Dermis blood vessel endothelial cell (primary cell): ENCODE measurements around the gene ASH1L. TPM values are rescaled to one million over a fixed set of nuclear protein-coding genes. Genes with fewer than 3 reads are reported as not detected.
A peak's percentile ranks its signal among the peaks of the same experiment; 100 is the strongest.
"Not testable (repeated sequence)": the region's sequence is repeated elsewhere in the genome, so short reads cannot be mapped to it uniquely, and the experiment has no call there.

Source experiments
- DNase-seq: peaks from one replicate; pipeline ENCODE4 v3.0.0; 2010
- total RNA-seq: library from RNA; depleted of rRNA; stranded (reverse); fragments of >200 nt; gene quantifications from 2 replicates; pipeline ENCODE4 v1.2.3, GENCODE V29; 2014

Gene ASH1L, protein sequence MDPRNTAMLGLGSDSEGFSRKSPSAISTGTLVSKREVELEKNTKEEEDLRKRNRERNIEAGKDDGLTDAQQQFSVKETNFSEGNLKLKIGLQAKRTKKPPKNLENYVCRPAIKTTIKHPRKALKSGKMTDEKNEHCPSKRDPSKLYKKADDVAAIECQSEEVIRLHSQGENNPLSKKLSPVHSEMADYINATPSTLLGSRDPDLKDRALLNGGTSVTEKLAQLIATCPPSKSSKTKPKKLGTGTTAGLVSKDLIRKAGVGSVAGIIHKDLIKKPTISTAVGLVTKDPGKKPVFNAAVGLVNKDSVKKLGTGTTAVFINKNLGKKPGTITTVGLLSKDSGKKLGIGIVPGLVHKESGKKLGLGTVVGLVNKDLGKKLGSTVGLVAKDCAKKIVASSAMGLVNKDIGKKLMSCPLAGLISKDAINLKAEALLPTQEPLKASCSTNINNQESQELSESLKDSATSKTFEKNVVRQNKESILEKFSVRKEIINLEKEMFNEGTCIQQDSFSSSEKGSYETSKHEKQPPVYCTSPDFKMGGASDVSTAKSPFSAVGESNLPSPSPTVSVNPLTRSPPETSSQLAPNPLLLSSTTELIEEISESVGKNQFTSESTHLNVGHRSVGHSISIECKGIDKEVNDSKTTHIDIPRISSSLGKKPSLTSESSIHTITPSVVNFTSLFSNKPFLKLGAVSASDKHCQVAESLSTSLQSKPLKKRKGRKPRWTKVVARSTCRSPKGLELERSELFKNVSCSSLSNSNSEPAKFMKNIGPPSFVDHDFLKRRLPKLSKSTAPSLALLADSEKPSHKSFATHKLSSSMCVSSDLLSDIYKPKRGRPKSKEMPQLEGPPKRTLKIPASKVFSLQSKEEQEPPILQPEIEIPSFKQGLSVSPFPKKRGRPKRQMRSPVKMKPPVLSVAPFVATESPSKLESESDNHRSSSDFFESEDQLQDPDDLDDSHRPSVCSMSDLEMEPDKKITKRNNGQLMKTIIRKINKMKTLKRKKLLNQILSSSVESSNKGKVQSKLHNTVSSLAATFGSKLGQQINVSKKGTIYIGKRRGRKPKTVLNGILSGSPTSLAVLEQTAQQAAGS (N-terminal part only)
- 24.2 and 32.4 TPM in 2 replicates for total RNA-seq

GRCh38 chr1:155562581-155563376 lies at the start of gene ASH1L:
ASH1L (minus strand) TSS chr1:155562803; CDS start chr1:155521519, 41,284 bp downstream.
- peak; percentile 95 for DNase-seq

DNA sequence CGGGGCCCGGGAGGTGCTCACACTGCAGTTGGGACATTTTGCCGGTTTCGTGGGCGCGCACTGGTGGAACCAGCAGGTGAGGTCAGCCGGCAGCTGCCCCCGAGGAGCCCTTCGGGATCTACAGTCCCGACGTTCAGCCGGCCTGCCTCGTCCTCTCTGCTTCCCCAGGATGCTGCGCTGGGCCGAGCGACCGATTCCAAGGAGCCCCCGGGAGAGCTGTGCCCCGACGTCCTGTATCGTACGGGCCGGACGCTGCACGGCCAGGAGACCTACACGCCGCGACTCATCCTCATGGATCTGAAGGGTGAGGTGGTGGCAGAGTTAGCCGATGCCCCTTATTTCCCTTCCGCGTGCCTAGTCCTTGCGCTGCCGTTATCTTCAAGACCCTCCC lies 47.6 kb upstream of the ASH1L start:
- not testable (repeated sequence) for DNase-seq

DNA sequence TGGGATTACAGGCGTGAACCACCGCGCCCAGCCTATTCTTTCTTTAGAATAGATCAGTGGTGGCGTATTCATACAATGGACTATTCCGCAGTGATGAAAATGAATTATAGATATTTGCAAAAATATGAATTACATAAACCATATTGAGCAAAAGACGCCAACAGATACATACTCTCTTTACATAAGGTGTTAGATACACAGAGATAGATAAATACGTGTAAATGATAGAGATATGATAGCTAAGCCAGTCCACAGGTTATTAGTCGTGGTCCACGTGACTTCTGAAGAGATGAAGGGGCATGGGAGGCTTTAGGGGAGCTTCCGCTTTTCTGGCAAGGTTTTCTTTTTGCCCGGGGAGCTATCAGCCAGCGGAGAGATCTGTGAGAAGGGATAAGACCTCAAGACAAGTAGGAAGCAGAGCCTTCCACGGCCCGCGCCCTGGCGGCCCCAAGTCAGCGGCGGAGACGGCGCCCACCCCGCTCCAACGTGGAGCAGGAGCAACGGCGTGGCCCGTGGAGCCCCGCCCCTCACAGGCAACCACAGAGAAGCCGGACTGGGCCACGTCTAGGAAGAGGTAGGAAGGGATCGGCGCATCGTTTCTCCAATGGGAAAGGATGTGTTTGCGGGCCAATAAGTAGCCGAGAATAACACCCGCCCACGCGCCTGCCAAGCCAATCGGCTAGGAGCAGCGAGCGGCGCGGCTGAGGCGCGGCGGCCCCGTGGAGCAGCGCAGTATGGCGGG lies 47.1 kb upstream of the ASH1L start, which contains the start of gene MSTO1:
Gene MSTO1, plus strand, starts transcription at position 704 of the 742 bp plus-strand sequence. Its CDS starts 31 bp downstream, at position 735.
- DNase-seq = peak; percentile 98

GRCh38 chr1:155608888-155609225 lies 46.3 kb upstream of the ASH1L start:
- no peak for DNase-seq

GRCh38 chr1:155607708-155608107 lies 45.1 kb upstream of the ASH1L start:
- no peak for DNase-seq

DNA sequence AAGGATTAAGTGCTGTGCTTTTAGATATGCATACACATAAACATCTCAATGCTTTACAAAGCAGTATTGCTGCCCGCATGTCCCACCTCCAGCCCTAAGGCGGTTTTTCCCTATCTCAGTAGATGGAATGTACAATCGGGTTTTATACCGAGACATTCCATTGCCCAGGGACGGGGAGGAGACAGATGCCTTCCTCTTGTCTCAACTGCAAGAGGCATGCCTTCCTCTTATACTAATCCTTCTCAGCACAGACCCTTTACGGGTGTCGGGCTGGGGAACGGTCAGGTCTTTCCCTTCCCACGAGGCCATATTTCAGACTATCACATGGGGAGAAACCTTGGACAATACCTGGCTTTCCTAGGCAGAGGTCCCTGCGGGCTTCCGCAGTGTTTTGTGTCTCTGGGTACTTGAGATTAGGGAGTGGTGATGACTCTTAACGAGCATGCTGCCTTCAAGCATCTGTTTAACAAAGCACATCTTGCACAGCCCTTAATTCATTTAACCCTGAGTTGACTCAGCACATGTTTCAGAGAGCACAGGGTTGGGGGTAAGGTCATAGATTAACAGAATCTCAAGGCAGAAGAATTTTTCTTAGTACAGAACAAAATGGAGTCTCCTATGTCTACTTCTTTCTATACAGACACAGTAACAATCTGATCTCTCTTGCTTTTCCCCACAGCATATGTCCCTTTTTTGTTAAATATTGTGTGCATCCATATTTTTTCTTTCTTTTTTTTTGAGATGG lies 37.4 kb upstream of the ASH1L start:
- DNase-seq = not testable (repeated sequence)

DNA sequence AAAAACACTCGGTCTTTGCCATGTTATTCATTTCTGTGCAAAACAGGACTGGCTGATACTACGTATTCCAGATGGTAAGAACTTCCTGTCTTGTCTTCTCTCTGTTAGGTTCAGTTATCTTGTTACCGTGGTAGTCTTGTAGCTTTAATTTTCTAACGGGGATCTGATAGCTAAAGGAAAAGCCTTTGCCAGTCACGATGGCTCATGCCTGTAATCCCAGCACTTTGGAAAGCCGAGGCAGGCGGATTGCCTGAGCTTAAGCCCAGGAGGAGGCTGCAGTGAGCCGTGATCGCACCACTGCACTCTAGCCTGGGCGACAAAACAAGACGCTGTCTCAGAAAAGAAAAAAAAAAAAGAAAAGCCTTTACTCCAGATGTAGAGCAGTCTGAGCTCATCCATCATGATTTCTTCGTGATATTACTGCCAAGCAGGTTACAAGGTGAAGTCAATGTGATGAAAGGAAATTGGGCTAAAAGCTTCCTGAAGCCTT lies 36.3 kb upstream of the ASH1L start:
- peak; percentile 38 for DNase-seq

- DNase-seq = no peak
Measured at GRCh38 chr1:155596864-155597263, 34.3 kb upstream of the ASH1L start.

DNA sequence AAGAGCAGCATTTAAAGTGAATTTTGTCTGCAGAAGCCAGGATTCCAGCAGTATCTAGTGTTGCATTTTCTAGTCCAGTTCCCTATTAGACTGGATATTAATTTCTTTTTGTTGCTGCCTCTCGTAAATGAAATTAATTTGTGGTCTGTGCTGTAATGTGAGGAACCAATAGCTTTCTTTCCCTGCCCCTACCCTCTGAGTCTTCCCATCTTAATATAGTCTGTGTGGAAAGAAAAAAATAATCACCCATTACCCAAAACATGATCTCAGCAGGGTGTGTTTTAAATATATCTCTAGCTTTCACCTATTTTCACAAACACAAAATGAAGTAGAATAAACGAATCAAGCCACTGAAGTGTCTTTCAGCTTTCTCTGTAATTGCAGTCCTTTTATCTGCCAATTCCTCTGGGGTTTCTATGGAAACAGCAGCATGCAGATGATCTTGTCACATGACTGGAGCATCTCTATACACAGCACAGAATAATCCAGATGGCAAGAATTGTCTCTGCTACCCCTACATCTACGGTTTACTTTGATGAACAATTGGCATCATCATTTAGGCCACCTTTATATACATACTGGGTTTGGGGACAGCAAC lies 33.4 kb upstream of the ASH1L start:
- not testable (repeated sequence) for DNase-seq

GRCh38 chr1:155591770-155592169 lies 29.2 kb upstream of the ASH1L start:
- DNase-seq = peak; percentile 81

- not testable (repeated sequence) for DNase-seq
Measured at GRCh38 chr1:155590516-155591247, 28.1 kb upstream of the ASH1L start.

GRCh38 chr1:155589282-155589681 lies 26.7 kb upstream of the ASH1L start:
- DNase-seq = not testable (repeated sequence)

GRCh38 chr1:155583846-155584245 lies 21.2 kb upstream of the ASH1L start:
- not testable (repeated sequence) for DNase-seq

- not testable (repeated sequence) for DNase-seq
Measured at GRCh38 chr1:155575608-155576007, 13.0 kb upstream of the ASH1L start.

- no peak for DNase-seq
Measured at GRCh38 chr1:155574077-155574476, 11.5 kb upstream of the ASH1L start.

GRCh38 chr1:155570593-155570990 lies 8.0 kb upstream of the ASH1L start:
- no peak for DNase-seq

DNA sequence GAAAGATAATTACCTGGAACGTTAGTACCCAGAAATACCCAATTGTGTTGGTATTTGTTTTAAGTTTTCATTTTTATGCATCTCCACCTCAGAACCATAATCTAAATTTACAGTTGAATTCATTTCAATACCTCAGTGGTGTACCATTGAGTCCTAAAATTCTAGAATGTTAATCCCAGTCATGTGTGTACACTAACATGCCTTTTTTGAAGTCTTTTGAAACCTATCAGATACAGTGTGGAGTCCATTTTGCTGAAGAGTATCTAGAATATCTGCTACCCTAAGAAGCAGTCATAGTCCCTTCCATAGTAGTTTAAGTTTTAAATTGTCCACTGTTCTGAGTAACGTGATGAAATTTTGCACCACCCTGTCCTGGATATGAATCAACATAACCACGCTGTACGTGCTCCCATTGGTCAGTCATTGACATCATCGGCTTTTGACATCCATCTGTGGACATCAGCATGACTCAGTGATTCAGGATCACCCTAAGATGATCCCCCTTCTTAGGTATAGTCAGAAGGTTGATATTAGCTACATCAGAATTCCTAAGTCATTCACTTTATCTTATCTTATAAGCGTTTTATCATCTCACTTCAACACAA lies 7.5 kb upstream of the ASH1L start:
- DNase-seq = no peak

DNA sequence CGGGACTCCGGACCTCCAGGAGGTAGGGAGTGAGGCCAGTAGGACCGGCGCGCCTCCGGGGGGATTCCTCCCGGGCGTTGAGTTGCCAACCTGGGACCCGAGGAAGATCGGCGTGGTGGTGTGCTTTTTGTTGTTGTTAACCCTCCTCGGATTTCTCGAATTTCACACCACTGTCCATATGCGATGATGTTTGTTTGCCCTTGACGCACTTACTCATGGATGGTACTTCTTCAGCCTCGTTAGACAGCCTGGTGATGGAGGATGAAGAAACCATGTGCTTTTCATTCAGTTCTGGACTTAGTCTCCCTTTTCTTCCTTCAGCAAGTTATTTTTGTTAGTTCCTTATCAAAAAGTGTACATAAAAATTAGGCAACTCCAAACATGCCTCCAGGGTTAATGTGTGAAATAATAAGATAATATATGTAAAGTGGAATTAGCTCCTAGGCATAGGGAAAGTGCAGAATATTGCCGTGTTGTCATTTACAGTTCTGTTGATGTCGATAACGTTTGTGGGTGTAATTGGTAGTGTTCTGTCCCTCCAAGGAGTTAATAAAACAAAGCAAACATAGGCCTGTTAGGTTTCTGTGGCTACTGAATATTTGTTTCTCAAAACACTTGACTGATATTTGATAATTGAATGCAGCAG lies 897 bp upstream of the ASH1L start:
- DNase-seq = peak; percentile 62
